Lung (tissue), 12 donors: ENCODE measurements around the gene NSD1. TPM values are rescaled to one million over a fixed set of nuclear protein-coding genes. Genes with fewer than 3 reads are reported as not detected.

Source experiments
- ATAC-seq: fragments of 200-7000 bp; cut with Tn5 transposase; one replicate; pipeline ENCODE4 v1.9.1; 2020; ENCODE audit warnings: moderate number of reproducible peaks; ENCODE audit not compliant: insufficient read depth, low FRiP score
- DNase-seq, 3 donors: peaks; one replicate each; pipeline ENCODE4 v3.0.0-alpha.2; 2013 to 2017
- H3K27ac ChIP-seq, 2 donors: one replicate each; pipeline ENCODE4 v1.5.1; 2013; ENCODE audit warnings: mild to moderate bottlenecking in 2 of 2, moderate library complexity in 2 of 2, control low read depth in 1 of 2, inconsistent platforms in 1 of 2, low read depth in 1 of 2, low read length in 1 of 2
- H3K27me3 ChIP-seq, 3 donors: one replicate each; pipeline ENCODE4 v1.5.1; 2013; ENCODE audit warnings: low read length in 2 of 3; ENCODE audit not compliant: control insufficient read depth in 3 of 3, insufficient read depth in 3 of 3
- H3K36me3 ChIP-seq, 4 donors: one replicate each; pipeline ENCODE4 v1.5.1; 2013; ENCODE audit warnings: low read length in 4 of 4, mild to moderate bottlenecking in 1 of 4, moderate library complexity in 1 of 4; ENCODE audit not compliant: control insufficient read depth in 4 of 4, insufficient read depth in 4 of 4
- H3K4me1 ChIP-seq, 5 donors: one replicate each; pipeline ENCODE4 v1.5.1; 2013; ENCODE audit warnings: low read length in 5 of 5, mild to moderate bottlenecking in 2 of 5, moderate library complexity in 1 of 5; ENCODE audit not compliant: control insufficient read depth in 5 of 5, insufficient read depth in 5 of 5
- H3K4me3 ChIP-seq: one replicate; pipeline ENCODE4 v1.5.1; 2013; ENCODE audit warnings: mild to moderate bottlenecking, control low read depth, moderate library complexity
- H3K9ac ChIP-seq, 2 donors: one replicate each; pipeline ENCODE4 v1.5.1; 2013; ENCODE audit warnings: low read length in 2 of 2, control low read depth in 1 of 2; ENCODE audit not compliant: insufficient read depth in 1 of 2
- H3K9me3 ChIP-seq, 4 donors: one replicate each; pipeline ENCODE4 v1.5.1; 2013; ENCODE audit warnings: low read length in 3 of 4, mild to moderate bottlenecking in 1 of 4, moderate library complexity in 1 of 4; ENCODE audit not compliant: control insufficient read depth in 4 of 4, insufficient read depth in 3 of 4
- CTCF ChIP-seq: IDR thresholded peaks from 2 replicates; pipeline ENCODE4 v1.5.1; 2012; ENCODE audit warnings: mild to moderate bottlenecking; ENCODE audit errors: control extremely low read depth, extremely low read depth
- WGBS, 2 donors: extraction: QIAGEN DNeasy Blood & Tissue Kit; methylation state at CpG; one replicate each; pipeline ENCODE4 v1.1.7; 2013; 5-methylcytosine and 5-hydroxymethylcytosine counted together
- polyA plus RNA-seq, 2 donors: library from polyadenylated mRNA; stranded (reverse); fragments of 200-250 nt; gene quantifications; one replicate each; pipeline ENCODE4 v1.2.1, GENCODE V29; 2013
- total RNA-seq, 2 donors: library from RNA; depleted of rRNA in 1 of 2; stranded (reverse); fragments of >200 nt in 1 of 2; gene quantifications; one replicate each; pipeline ENCODE4 v1.2.1, GENCODE V29; 2014 to 2021
- donor health status: control.
- donor health status: control.
- donor health status: Bipolar disorder and iron deficiency.
- donor health status: healthy.
- donor health status: DM: yes; HTN: yes; CAD: no.

NSD1 gene
- total and polyA plus RNA-seq, 4 donors = 8.0 to 81.7 (median 43.2) TPM

GRCh38 chr5:177163500-177163899 lies 29.9 kb downstream of the NSD1 start:
- Histone ChIP-seq H3K27me3 (no peaks in the 10 kb centered on the region), H3K9me3 (peaks cover 0 to 1% (median 0%) of the 10 kb centered on the region in 4 donors), H3K4me3 (no peak overlapping the region), H3K36me3 (peaks cover 0 to 11% (median 6%) of the 10 kb centered on the region in 4 donors), H3K4me1 (peaks cover 0 to 3% (median 0%) of the 10 kb centered on the region in 5 donors), H3K9ac (no peak overlapping the region), H3K27ac (no peak overlapping the region)
- WGBS, 2 donors = 96 to 99% methylated on average over 2 of the region's 2 CpGs
- ATAC-seq = no peak
- DNase-seq = no peak
- no peak for TF ChIP-seq CTCF

GRCh38 chr5:177169271-177169670 lies 35.7 kb downstream of the NSD1 start:
- no peak for TF ChIP-seq CTCF
- peaks cover 0 to 1% (median 0%) of the 10 kb centered on the region in 4 donors for H3K9me3 ChIP-seq
- no peak overlapping the region for H3K4me3 ChIP-seq
- 92 to 94% methylated on average over 15 of the region's 15 CpGs for WGBS, 2 donors
- ATAC-seq (no peak), DNase-seq (no peak)
- H3K27ac ChIP-seq = no peak overlapping the region
- H3K27me3 ChIP-seq = no peaks in the 10 kb centered on the region
- no peak overlapping the region for H3K9ac ChIP-seq
- H3K4me1 ChIP-seq = peaks cover 0 to 7% (median 5%) of the 10 kb centered on the region in 5 donors
- peaks cover 0 to 14% (median 6%) of the 10 kb centered on the region in 4 donors for H3K36me3 ChIP-seq

- Histone ChIP-seq H3K4me1 (peaks cover 0 to 9% (median 6%) of the 10 kb centered on the region in 5 donors), H3K27ac (peak overlapping the region in 1 of 2 donors; percentile 29), H3K4me3 (no peak overlapping the region), H3K36me3 (peaks cover 0 to 7% (median 2%) of the 10 kb centered on the region in 4 donors), H3K9me3 (no peaks in the 10 kb centered on the region), H3K9ac (no peak overlapping the region), H3K27me3 (no peaks in the 10 kb centered on the region)
- no peak for TF ChIP-seq CTCF
- DNase-seq = peak in 1 of 3 donors; percentile 9
- no peak for ATAC-seq
- WGBS, 2 donors = 63 to 66% methylated on average over 2 of the region's 2 CpGs
Measured at GRCh38 chr5:177171961-177172360, 38.4 kb downstream of the NSD1 start.

GRCh38 chr5:177175336-177175735 lies 41.8 kb downstream of the NSD1 start:
- ATAC-seq = no peak
- WGBS, 2 donors = 94 to 97% methylated on average over 4 of the region's 4 CpGs
- Histone ChIP-seq H3K9ac (no peak overlapping the region), H3K4me1 (peaks cover 2 to 10% (median 8%) of the 10 kb centered on the region in 5 donors), H3K9me3 (no peaks in the 10 kb centered on the region), H3K27me3 (no peaks in the 10 kb centered on the region), H3K27ac (no peak overlapping the region), H3K4me3 (no peak overlapping the region), H3K36me3 (peaks cover 0 to 4% (median under 1%) of the 10 kb centered on the region in 4 donors)
- DNase-seq = no peak
- TF ChIP-seq CTCF = no peak
